MM.1S (cell line): ENCODE results near the gene SUSD3.
"Not testable (repeated sequence)": the region's sequence is repeated elsewhere in the genome, so short reads cannot be mapped to it uniquely, and the experiment has no call there.

Source experiments
- DNase-seq: peaks from one replicate; pipeline ENCODE4 v3.0.0-alpha.2; 2015
- H2AFZ ChIP-seq: fragments of 300-600 bp; sonication (generic); 2 replicates; pipeline ENCODE4 v1.6.0; 2016; ENCODE audit warnings: antibody characterized with exemption, low read length
- H3F3A ChIP-seq: fragments of 300-600 bp; sonication (generic); 2 replicates; pipeline ENCODE4 v1.6.1; 2016; ENCODE audit warnings: mild to moderate bottlenecking, antibody characterized with exemption, low read length, moderate library complexity, mixed read lengths; ENCODE audit not compliant: insufficient read depth
- H3K27ac ChIP-seq: fragments of 300-600 bp; sonication (generic); 2 replicates; pipeline ENCODE4 v1.5.1; 2016; ENCODE audit warnings: mild to moderate bottlenecking, low read length
- H3K27me3 ChIP-seq: fragments of 300-600 bp; sonication (generic); replicated peaks from 2 replicates; pipeline ENCODE4 v1.6.0; 2016; ENCODE audit warnings: low read length; ENCODE audit not compliant: insufficient read depth
- H3K36me3 ChIP-seq: fragments of 300-600 bp; sonication (generic); replicated peaks from 2 replicates; pipeline ENCODE4 v1.6.1; 2016; ENCODE audit warnings: mild to moderate bottlenecking, low read length, mixed read lengths; ENCODE audit not compliant: insufficient read depth
- H3K4me1 ChIP-seq: fragments of 300-600 bp; sonication (generic); 2 replicates; pipeline ENCODE4 v1.6.1; 2016; ENCODE audit warnings: low read length, mixed read lengths
- H3K4me2 ChIP-seq: fragments of 300-600 bp; sonication (generic); 2 replicates; pipeline ENCODE4 v1.6.0; 2016; ENCODE audit warnings: low read depth, low read length
- H3K4me3 ChIP-seq: fragments of 300-600 bp; sonication (generic); 2 replicates; pipeline ENCODE4 v1.5.1; 2016; ENCODE audit warnings: low read length, mixed read lengths
- H3K79me2 ChIP-seq: fragments of 300-600 bp; sonication (generic); 2 replicates; pipeline ENCODE4 v1.6.1; 2016; ENCODE audit warnings: mixed run types, low read length, mixed read lengths
- H3K9ac ChIP-seq: fragments of 300-600 bp; sonication (generic); 2 replicates; pipeline ENCODE4 v1.6.1; 2016; ENCODE audit warnings: low read length, mixed read lengths
- H3K9me2 ChIP-seq: fragments of 300-600 bp; sonication (generic); replicated peaks from 2 replicates; pipeline ENCODE4 v1.6.1; 2016; ENCODE audit warnings: mild to moderate bottlenecking, low read length, mixed read lengths; ENCODE audit not compliant: insufficient read depth
- H3K9me3 ChIP-seq: fragments of 300-600 bp; sonication (generic); replicated peaks from 2 replicates; pipeline ENCODE4 v1.6.1; 2016; ENCODE audit warnings: mild to moderate bottlenecking, low read length, mixed read lengths; ENCODE audit not compliant: insufficient read depth
- H4K20me1 ChIP-seq: fragments of 300-600 bp; sonication (generic); 2 replicates; pipeline ENCODE4 v1.6.1; 2016; ENCODE audit warnings: mild to moderate bottlenecking, low read length, moderate library complexity, mixed read lengths; ENCODE audit not compliant: insufficient read depth
- EZH2 ChIP-seq: fragments of 300-600 bp; sonication (generic); optimal IDR thresholded peaks from 2 replicates; pipeline ENCODE3; 2017; ENCODE audit warnings: low read depth, mild to moderate bottlenecking, antibody characterized with exemption, low read length, mixed read lengths
- EZH2phosphoT487 ChIP-seq: fragments of 300-600 bp; sonication (generic); IDR thresholded peaks from 2 replicates; pipeline ENCODE4 v1.6.1; 2018; ENCODE audit warnings: antibody characterized with exemption, low read length
- TF ChIP-seq, protein P1 (sequence below): fragments of 300-600 bp; sonication (generic); IDR thresholded peaks from 2 replicates; pipeline ENCODE4 v1.5.1; 2016; ENCODE audit warnings: antibody characterized with exemption, low read length, mixed read lengths

Gene SUSD3

DNA sequence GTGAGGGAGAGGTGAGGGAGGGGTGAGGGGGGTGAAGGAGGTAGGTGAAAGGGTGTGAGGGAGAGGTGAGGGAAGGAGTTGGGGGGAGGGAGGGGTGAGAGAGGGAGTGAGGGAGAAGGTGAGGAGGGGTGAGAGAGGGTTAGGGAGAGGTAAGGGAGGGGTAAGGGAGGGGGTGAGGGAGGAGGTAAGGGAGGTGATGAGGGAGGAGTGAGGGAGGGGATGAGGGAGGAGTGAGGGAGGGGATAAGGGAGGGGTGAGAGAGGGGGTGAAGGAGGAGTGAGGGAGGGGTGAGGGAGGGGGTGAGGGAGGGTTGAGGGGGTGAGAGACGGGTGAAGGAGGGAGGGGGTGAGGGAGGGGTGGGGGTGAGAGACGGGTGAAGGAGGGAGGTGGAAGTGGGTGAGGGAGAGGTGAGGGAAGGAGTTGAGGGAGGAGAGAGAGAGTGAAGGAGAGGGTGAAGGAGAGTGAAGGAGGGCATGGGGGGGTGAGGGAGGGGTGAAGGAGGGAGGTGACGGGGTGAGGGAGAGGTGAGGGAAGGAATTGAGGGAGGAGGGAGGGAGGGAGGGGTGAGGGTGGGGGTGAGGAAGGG, 57.1 kb downstream of the SUSD3 start:
- no peak overlapping the region for H3K9ac ChIP-seq
- H4K20me1 ChIP-seq, result no peaks in the 10 kb centered on the region
- H3K27me3 ChIP-seq, result no peaks in the 10 kb centered on the region
- no peak for DNase-seq
- no peak overlapping the region for H3K4me2 ChIP-seq
- H3K27ac ChIP-seq, result no peak overlapping the region
- no peak overlapping the region for H2AFZ ChIP-seq
- no peak overlapping the region for H3K4me3 ChIP-seq
- H3K4me1 ChIP-seq, result peaks cover 6% of the 10 kb centered on the region; the same call in 1 of the 2 replicates
- no peaks in the 10 kb centered on the region for H3K36me3 ChIP-seq
- no peaks in the 10 kb centered on the region for H3K79me2 ChIP-seq
- TF ChIP-seq EZH2, result no peak
- no peak for TF ChIP-seq EZH2phosphoT487
- TF ChIP-seq, protein P1, sequence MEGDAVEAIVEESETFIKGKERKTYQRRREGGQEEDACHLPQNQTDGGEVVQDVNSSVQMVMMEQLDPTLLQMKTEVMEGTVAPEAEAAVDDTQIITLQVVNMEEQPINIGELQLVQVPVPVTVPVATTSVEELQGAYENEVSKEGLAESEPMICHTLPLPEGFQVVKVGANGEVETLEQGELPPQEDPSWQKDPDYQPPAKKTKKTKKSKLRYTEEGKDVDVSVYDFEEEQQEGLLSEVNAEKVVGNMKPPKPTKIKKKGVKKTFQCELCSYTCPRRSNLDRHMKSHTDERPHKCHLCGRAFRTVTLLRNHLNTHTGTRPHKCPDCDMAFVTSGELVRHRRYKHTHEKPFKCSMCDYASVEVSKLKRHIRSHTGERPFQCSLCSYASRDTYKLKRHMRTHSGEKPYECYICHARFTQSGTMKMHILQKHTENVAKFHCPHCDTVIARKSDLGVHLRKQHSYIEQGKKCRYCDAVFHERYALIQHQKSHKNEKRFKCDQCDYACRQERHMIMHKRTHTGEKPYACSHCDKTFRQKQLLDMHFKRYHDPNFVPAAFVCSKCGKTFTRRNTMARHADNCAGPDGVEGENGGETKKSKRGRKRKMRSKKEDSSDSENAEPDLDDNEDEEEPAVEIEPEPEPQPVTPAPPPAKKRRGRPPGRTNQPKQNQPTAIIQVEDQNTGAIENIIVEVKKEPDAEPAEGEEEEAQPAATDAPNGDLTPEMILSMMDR, result no peak
- no peaks in the 10 kb centered on the region for H3K9me2 ChIP-seq
- H3K9me3 ChIP-seq, result no peaks in the 10 kb centered on the region
- H3F3A ChIP-seq, result no peaks in the 10 kb centered on the region

DNA sequence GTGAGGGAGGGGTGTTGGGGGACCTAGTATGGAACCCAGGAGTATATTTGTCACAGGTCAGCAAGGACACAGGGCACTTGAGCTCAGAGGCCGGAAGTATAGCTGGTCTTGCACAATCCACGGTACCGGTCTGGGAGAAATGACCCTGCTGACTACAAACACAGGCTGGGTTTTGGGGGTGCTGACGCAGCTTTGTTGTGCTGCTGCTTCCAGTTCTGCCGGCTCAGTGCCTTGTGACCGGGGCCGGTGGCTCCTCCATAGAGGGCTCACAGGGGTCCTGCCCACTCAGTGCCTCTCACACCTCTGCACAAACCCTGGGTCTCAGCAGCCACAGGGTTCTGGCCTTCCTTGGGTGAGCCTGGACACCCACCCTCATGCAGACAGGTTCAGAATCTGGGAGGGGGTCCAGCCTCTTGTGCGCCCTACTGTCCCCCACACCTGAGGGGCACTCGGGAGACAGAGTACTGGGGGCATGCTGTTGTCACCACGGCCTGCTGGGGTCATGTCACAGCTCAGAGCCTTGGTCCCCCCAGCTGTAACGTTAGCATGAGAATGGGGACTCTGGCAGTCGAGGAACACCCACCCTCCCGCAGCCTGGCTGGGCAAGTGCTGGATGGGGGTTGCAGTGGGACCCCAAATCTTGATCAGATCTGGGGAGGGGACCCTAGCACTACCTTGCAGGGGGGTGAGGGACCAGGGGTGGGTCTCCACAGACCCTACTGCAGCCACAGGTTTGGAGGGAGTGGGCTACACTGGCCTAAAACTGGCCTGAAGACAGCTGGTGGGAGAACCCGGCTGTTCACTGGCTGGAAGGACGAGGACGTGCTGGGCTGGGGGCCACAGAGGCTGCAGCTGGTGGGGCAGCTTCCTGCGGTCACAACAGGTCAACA, 57.8 kb downstream of the SUSD3 start:
- TF ChIP-seq EZH2phosphoT487 (no peak), EZH2 (no peak)
- TF ChIP-seq, protein P1, result no peak
- no peak overlapping the region for H3K4me3 ChIP-seq
- H3K9me2 ChIP-seq, result no peaks in the 10 kb centered on the region
- peak overlapping the region; percentile 47 for H3K4me2 ChIP-seq
- no peaks in the 10 kb centered on the region for H4K20me1 ChIP-seq
- peak overlapping the region; percentile 52; the same call in 1 of the 2 replicates for H3K27ac ChIP-seq
- no peaks in the 10 kb centered on the region for H3K36me3 ChIP-seq
- peak overlapping the region; percentile 61; the same call in 1 of the 2 replicates for H2AFZ ChIP-seq
- no peaks in the 10 kb centered on the region for H3K79me2 ChIP-seq
- H3K4me1 ChIP-seq, result peaks cover 6% of the 10 kb centered on the region; the same call in 1 of the 2 replicates
- no peak overlapping the region; the same call in 1 of the 2 replicates for H3K9ac ChIP-seq
- H3K27me3 ChIP-seq, result no peaks in the 10 kb centered on the region
- no peaks in the 10 kb centered on the region for H3K9me3 ChIP-seq
- DNase-seq, result peak; percentile 61
- H3F3A ChIP-seq, result no peaks in the 10 kb centered on the region

DNA sequence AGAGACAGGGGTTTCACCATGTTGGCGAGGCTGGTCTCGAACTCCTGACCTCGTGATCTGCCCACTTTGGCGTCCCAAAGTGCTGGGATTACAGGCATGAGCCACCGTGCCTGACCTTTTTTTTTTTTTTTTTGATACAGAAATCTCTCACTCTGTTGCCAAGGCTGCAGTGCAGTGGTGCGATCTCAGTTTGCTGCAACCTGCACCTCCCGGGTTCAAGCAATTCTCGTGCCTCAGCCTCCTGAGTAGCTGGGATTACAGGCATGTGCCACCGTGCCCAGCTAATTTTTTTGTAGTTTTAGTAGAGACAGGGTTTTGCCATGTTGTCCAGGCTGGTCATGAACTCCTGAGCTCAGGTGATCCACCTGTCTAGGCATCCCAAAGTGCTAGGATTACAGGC, 59.0 kb downstream of the SUSD3 start:
- H3K79me2 ChIP-seq, H3K4me3 ChIP-seq, H3K4me1 ChIP-seq, H4K20me1 ChIP-seq, H2AFZ ChIP-seq, H3K9ac ChIP-seq, H3K9me3 ChIP-seq, H3K4me2 ChIP-seq, H3K36me3 ChIP-seq, H3K27ac ChIP-seq, H3K27me3 ChIP-seq, H3K9me2 ChIP-seq, H3F3A ChIP-seq, DNase-seq: not testable (repeated sequence)
